WTC11 (cell line): ENCODE results near the gene ZNF506. TPM values are rescaled to one million over a fixed set of nuclear protein-coding genes. Genes with fewer than 3 reads are reported as not detected.

Experiments used
- total RNA-seq: library from RNA; stranded (reverse); gene quantifications from 3 replicates; pipeline ENCODE4 v1.2.3, GENCODE V29; 2021

ZNF506 gene
- total RNA-seq, 1 experiment from 2014 or later: 20.8 TPM

Other genes with a start within 250 kb of the ZNF506 start
- 3.2 to 4.5 TPM (median 3.5 TPM) in 3 replicates for gene PBX4, start 203.1 kb downstream of the ZNF506 start, total RNA-seq
- 42.9 to 45.1 TPM (median 44.5 TPM) in 3 replicates for gene LPAR2, start 193.5 kb downstream of the ZNF506 start, total RNA-seq
- gene GMIP, start 178.1 kb downstream of the ZNF506 start, total RNA-seq: 19.8 to 23.0 TPM (median 21.9 TPM) in 3 replicates
- 63.4 to 82.6 TPM (median 64.3 TPM) in 3 replicates for gene ATP13A1, start 158.1 kb downstream of the ZNF506 start, total RNA-seq
- 51.3 to 54.0 TPM (median 51.4 TPM) in 3 replicates for gene ZNF101, start 152.9 kb downstream of the ZNF506 start, total RNA-seq
- gene ZNF14, start 88.6 kb downstream of the ZNF506 start, total RNA-seq: 5.7 to 6.6 TPM (median 6.6 TPM) in 3 replicates
- gene ZNF253, start 44.1 kb upstream of the ZNF506 start, total RNA-seq: 31.9 to 43.6 TPM (median 37.0 TPM) in 3 replicates
- gene ZNF93, start 79.2 kb upstream of the ZNF506 start, total RNA-seq: 37.8 to 47.4 TPM (median 41.7 TPM) in 3 replicates
- 20.5 to 25.4 TPM (median 20.8 TPM) in 3 replicates for gene ZNF682, start 217.8 kb upstream of the ZNF506 start, total RNA-seq